NB4 (cell line): ENCODE data around the gene BSG.

ENCODE experiments used
- DNase-seq: peaks from one replicate; pipeline ENCODE4 v3.0.0; 2010; ENCODE audit warnings: low read depth
- H3K4me3 ChIP-seq: one replicate; pipeline ENCODE4 v1.5.1; 2011; ENCODE audit warnings: mild to moderate bottlenecking, low read depth, low read length, moderate library complexity
- MYC ChIP-seq: IDR thresholded peaks from 2 replicates; pipeline ENCODE4 v1.6.1; 2011; ENCODE audit warnings: low read depth, low read length
- POLR2A ChIP-seq: IDR thresholded peaks from 2 replicates; pipeline ENCODE4 v1.6.1; 2011; ENCODE audit warnings: mild to moderate bottlenecking; ENCODE audit not compliant: insufficient read length; ENCODE audit errors: extremely low read depth
- TF ChIP-seq, protein P1 (sequence below): IDR thresholded peaks from one replicate; pipeline ENCODE4 v1.5.1; 2012; ENCODE audit warnings: low read depth, low read length
- TF ChIP-seq, protein P2 (sequence below): IDR thresholded peaks from 2 replicates; pipeline ENCODE4 v1.6.1; 2011; ENCODE audit warnings: low read depth, low read length

Gene BSG

GRCh38 chr19:547836-548720, 24.3 kb upstream of the BSG start:
- TF ChIP-seq, protein P1, sequence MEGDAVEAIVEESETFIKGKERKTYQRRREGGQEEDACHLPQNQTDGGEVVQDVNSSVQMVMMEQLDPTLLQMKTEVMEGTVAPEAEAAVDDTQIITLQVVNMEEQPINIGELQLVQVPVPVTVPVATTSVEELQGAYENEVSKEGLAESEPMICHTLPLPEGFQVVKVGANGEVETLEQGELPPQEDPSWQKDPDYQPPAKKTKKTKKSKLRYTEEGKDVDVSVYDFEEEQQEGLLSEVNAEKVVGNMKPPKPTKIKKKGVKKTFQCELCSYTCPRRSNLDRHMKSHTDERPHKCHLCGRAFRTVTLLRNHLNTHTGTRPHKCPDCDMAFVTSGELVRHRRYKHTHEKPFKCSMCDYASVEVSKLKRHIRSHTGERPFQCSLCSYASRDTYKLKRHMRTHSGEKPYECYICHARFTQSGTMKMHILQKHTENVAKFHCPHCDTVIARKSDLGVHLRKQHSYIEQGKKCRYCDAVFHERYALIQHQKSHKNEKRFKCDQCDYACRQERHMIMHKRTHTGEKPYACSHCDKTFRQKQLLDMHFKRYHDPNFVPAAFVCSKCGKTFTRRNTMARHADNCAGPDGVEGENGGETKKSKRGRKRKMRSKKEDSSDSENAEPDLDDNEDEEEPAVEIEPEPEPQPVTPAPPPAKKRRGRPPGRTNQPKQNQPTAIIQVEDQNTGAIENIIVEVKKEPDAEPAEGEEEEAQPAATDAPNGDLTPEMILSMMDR = no peak
- TF ChIP-seq, protein P2, sequence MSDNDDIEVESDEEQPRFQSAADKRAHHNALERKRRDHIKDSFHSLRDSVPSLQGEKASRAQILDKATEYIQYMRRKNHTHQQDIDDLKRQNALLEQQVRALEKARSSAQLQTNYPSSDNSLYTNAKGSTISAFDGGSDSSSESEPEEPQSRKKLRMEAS = no peak
- TF ChIP-seq MYC (no peak), POLR2A (no peak)
- H3K4me3 ChIP-seq = no peak overlapping the region
- no peak for DNase-seq

DNA sequence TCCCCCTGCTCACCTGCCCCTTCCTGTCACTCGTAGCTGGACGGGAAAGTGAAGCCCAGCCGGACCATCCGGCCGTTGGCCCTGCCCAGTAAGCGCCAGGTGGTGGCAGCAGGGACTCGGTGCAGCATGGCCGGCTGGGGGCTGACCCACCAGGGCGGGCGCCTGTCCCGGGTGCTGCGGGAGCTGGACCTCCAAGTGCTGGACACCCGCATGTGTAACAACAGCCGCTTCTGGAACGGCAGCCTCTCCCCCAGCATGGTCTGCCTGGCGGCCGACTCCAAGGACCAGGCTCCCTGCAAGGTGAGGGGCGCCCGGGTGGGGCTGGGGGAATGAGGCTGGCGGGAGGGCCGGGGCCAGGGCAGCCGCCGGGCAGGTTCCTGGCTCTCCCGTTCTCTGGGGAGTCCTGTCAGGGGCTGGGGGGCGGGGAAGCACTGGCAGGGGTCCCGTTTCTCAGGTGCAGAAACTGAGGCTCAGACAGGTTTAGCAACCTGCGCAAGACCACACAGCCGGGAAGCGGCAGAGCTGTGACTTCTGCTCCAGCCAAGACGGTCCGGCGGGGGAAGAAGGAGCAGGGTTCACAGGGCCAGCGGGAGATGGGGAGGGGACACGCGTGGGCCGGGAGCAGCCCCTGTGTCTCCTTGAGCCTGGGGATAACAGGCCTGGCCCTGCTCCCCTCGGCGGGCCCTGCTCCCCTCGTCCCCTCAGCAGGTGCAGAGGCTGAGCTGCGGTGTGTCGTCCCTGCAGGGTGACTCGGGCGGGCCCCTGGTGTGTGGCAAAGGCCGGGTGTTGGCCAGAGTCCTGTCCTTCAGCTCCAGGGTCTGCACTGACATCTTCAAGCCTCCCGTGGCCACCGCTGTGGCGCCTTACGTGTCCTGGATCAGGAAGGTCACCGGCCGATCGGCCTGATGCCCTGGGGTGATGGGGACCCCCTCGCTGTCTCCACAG, 23.2 kb upstream of the BSG start:
- TF ChIP-seq, protein P2 = no peak
- TF ChIP-seq MYC = no peak
- TF ChIP-seq, protein P1 = no peak
- no peak for TF ChIP-seq POLR2A
- no peak for DNase-seq
- no peak overlapping the region for H3K4me3 ChIP-seq

- H3K4me3 ChIP-seq = no peak overlapping the region
- TF ChIP-seq POLR2A (no peak), MYC (no peak)
- TF ChIP-seq, protein P1 = no peak
- TF ChIP-seq, protein P2 = no peak
- DNase-seq = no peak
Measured at GRCh38 chr19:554817-555216, 17.6 kb upstream of the BSG start.

DNA sequence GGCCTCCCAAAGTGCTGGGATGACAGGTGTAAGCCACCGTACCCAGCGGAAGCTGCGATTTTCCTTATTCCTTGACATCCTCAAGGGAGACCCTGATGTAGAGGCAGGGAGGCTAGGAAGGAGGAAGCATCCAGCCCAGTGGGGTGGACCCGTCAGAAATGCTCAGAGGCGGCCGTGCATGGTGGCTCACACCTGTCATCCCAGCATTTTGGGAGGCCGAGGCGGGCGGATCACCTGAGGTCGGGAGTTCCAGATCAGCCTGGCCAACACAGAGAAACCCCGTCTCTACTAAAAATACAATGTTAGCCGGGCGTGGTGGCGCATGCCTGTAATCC, 17.0 kb upstream of the BSG start:
- DNase-seq = no peak
- TF ChIP-seq POLR2A (no peak), MYC (no peak)
- TF ChIP-seq, protein P1 = no peak
- TF ChIP-seq, protein P2 = no peak
- H3K4me3 ChIP-seq = no peak overlapping the region

DNA sequence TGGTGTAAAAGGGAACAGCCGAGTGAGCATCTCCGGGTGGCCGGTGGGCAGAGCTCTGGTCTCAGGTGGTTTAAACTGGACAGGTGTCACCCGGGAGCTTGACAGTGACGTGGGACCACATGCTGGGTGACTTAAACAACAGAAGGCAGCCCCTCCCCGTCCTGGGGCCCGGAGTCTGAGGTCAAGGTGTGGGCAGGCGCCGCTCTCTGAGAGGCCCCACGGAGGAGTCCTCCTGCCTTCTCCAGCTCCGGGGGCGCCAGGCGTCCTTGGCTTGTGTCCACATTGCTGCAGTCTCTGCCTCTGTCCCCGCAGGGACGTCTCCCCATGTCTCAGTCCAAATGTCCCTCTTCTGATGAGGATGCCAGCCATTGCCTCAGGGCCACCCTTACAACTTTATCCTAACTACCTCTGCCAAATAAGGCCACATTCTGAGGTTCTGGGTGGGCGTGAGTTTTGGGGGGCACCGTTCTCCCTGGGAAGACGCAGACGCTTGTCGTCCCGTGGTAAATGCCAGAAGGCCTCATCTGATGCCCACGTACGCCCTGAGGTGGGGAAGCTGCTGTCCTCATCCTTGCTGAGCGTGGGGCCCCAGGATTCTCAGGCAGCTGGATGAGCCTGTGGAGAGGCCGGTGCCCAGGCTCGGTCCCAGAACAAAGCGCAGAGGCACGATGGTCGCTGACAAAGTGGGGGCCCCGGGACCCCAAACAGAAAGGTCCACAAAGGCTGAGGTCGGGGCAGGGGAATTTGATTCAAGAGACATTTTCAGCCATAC, 15.6 kb upstream of the BSG start:
- peak; percentile 31 for DNase-seq
- TF ChIP-seq, protein P1 = no peak
- TF ChIP-seq, protein P2 = no peak
- no peak for TF ChIP-seq POLR2A
- no peak for TF ChIP-seq MYC
- H3K4me3 ChIP-seq = no peak overlapping the region
